GM12892 (cell line): ENCODE data around the gene HUS1B.

Experiments used
- POLR2A ChIP-seq: IDR thresholded peaks from 2 replicates; pipeline ENCODE4 v1.6.1; 2011; ENCODE audit warnings: low read depth, low read length, control low read depth
- POLR2AphosphoS5 ChIP-seq: IDR thresholded peaks from 2 replicates; pipeline ENCODE4 v1.6.1; 2011; ENCODE audit warnings: low read depth, low read length, control low read depth
- TAF1 ChIP-seq: IDR thresholded peaks from 2 replicates; pipeline ENCODE4 v1.6.1; 2011; ENCODE audit warnings: low read depth, mild to moderate bottlenecking, control low read depth, low read length, borderline replicate concordance

- no peak for TF ChIP-seq POLR2A
- TF ChIP-seq TAF1, result no peak
- TF ChIP-seq POLR2AphosphoS5, result no peak
Measured at GRCh38 chr6:658244-658643, 1.3 kb upstream of the HUS1B start.
